GM10266 (cell line): Measurements from ENCODE around the gene HTR6.

Experiments used
- DNase-seq: peaks from one replicate; pipeline ENCODE4 v3.0.0; 2012; ENCODE audit errors: extremely low spot score
- CTCF ChIP-seq: IDR thresholded peaks from 2 replicates; pipeline ENCODE4 v1.5.1; 2012; ENCODE audit warnings: mild to moderate bottlenecking, low read depth; ENCODE audit not compliant: control insufficient read depth, insufficient read depth; ENCODE audit errors: missing control alignments

HTR6 gene

GRCh38 chr1:19658186-19658585 is 6.5 kb upstream of the HTR6 start:
- TF ChIP-seq CTCF = no peak
- no peak for DNase-seq

GRCh38 chr1:19661721-19662228 is 2.9 kb upstream of the HTR6 start:
- DNase-seq = peak; percentile 69

GRCh38 chr1:19662313-19662712 is 2.4 kb upstream of the HTR6 start:
- no peak for TF ChIP-seq CTCF
- no peak for DNase-seq

More at GRCh38 chr1:19661721-19662228, 2.9 kb upstream of the HTR6 start:
- TF ChIP-seq CTCF = peak; percentile 43

- no peak for TF ChIP-seq CTCF
- DNase-seq = no peak
Observed at GRCh38 chr1:19665186-19665495, 466 bp downstream of the HTR6 start.

GRCh38 chr1:19665496-19666465 is 1.1 kb downstream of the HTR6 start:
- DNase-seq = no peak
- TF ChIP-seq CTCF = no peak

GRCh38 chr1:19668888-19669287 is 4.2 kb downstream of the HTR6 start:
- TF ChIP-seq CTCF = no peak
- DNase-seq = no peak

GRCh38 chr1:19670787-19671186 is 6.1 kb downstream of the HTR6 start:
- TF ChIP-seq CTCF = no peak
- DNase-seq = no peak
